ENCODE results near the gene CAPS.
"Not testable (repeated sequence)": the region's sequence is repeated elsewhere in the genome, so short reads cannot be mapped to it uniquely, and the experiment has no call there.

CAPS gene

DNA sequence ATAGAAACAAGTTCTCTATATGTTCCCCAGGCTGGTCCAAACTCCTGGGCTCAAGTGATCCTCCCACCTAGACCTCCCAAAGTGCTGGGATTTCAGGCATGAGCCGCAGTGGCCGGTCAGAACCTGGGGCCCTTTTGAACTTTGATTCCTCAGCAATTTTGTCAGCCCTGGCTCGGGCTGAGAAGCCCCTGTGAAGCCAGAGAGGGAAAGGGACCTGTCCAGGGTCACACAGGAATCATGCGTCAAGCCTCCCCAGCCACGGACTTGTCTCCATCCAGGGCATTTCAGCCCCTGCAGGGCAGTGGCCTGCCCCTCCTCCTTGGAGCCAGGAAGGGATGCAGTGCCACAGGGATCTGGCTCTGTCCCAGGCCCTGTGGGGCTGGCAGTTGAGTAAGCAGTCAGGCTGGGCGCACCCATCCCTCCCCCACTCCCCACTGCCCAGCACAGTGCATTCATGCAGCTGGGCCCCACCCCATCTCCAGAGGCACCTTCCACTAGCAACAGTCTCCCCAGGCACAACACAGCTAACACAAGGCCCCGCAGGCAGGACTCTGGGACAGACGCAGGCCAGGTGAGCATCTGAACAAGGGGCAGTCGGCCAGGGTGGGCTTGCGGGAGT lies at the start of gene CAPS:
Gene CAPS, plus strand, starts transcription at position 516 of the 619 bp plus-strand sequence. CDS start 153 bp downstream, outside the sequence.
- no peak for DNase-seq

GRCh38 chr19:5864725-5865486 lies 49.1 kb upstream of the CAPS start:
- DNase-seq: no peak

GRCh38 chr19:5865772-5866171 lies 48.3 kb upstream of the CAPS start:
- DNase-seq: no peak

GRCh38 chr19:5867201-5868136 lies 46.6 kb upstream of the CAPS start:
- no peak for DNase-seq

DNA sequence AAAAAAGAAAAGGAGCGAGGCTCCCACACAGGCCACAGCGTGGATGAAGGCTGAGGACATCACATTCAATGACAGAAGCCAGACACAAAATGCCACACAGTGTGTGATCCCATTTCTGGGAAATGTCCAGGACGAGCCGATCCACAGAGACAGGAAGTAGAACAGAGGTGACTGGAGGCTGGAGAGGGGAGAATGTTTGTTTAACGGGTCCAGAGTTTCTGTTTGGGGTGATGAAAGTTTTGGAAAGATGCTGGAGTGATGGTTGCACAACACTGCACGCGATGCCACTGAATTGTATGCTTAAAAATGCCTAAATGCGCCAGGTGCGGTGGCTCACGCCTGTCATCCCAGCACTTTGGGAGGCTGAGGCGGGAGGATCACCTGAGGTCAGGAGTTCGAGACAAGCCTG lies 43.1 kb upstream of the CAPS start:
- no peak for DNase-seq

DNA sequence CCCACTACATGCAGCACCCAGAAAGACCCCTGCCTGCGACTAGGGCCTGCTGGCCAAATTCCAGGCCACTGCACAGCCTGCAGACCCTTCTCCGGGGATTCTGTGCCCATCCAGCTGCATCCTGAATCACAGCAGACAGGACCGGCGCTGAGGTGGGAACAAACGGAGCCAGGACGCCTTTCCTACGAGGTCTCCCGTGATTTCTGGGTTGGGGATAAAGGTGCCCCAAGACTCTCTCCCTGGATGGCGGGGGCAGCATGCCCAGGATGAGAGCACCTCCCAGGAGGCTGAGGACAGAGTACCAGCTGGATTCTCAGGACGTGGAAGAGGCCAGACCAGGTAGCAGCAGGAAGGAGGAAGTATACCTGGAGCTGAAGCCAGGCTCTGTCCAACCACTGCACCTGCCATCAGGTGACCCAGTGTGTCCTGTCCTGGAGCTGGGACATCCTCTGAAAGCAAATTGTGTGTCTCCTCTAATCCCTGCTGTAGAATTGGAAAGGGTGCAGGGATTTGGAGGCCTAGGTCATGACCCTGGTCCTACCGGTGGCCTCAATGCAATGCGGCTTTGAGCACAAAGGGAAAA lies 40.3 kb upstream of the CAPS start:
- no peak for DNase-seq

- not testable (repeated sequence) for DNase-seq
Observed at GRCh38 chr19:5874496-5874895, 39.6 kb upstream of the CAPS start.

DNA sequence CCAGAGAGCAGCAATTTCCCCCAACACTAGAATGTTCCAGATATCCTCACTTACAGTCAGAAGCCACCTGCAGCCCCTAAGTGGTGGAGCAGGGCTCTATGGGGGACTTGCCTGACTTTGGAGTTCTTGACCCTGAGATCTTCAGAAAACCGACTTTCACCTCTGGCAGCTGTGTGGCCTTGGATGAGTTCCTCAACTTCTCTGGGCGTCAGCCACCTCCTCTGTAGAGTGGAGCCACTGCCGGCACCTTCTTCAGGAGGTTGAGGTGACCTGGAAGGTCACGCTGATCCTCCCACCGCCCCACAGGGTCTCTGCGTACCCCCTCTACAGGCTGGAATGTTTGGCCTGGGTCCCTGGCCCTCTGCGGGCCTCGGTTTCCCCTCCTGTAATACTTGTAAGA lies 36.6 kb upstream of the CAPS start:
- DNase-seq: no peak

GRCh38 chr19:5877882-5878281 lies 36.2 kb upstream of the CAPS start:
- DNase-seq: no peak

DNA sequence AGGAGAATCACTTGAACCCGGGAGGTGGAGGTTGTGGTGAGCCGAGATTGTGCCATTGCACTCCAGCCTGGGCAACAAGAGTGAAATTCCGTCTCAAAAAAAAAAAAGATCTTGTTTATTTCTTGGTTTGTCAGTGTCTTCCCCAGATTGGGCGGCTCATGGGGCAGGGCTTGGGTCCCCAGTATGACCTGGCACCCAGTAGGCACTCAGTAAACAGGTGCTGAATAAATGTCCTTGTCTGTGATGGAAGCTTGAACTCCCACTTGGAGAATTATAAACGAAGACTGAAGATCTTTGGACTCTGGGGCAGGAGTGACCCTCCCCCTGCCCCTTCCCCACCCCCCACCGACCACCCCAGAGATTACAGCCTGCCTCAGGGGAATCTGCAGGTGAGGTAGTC lies 33.9 kb upstream of the CAPS start:
- DNase-seq: no peak

GRCh38 chr19:5880604-5881078 lies 33.4 kb upstream of the CAPS start:
- no peak for DNase-seq

GRCh38 chr19:5881543-5882299 lies 32.3 kb upstream of the CAPS start:
- DNase-seq: peak; percentile 62

GRCh38 chr19:5882421-5882968 lies 31.6 kb upstream of the CAPS start:
- no peak for DNase-seq

DNA sequence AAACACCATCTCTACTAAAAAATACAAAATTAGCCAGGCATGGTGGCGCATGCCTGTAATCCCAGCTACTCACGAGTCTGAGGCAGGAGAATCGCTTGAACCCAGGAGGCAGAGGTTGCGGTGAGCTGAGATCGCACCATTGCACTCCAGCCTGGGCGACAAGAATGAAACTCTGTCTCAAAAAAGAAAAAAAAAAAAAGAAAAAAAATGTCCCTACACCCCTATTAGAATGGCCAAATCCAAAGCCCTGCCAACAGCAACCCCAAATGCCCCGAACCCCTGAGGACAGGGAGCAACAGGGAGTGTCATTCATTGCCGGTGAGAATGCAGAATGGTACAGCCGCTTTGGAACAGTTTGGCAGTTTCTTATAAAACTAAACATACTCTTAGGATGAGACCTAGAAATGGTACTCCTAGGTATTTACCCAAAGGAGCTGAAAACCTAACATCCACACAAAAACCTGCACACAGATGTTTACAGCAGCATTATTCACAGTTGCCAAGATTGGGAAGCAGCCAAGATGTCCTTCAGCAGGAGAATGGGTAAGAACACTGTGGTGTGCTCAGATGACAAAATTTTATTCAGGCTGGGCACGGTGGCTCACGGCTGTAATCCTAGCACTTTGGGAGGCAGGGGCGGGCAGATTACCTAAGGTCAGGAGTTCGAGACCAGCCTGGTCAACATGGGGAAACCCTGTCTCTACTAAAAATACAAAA lies 30.7 kb upstream of the CAPS start:
- not testable (repeated sequence) for DNase-seq

- not testable (repeated sequence) for DNase-seq
Observed at GRCh38 chr19:5884065-5884811, 29.8 kb upstream of the CAPS start.

GRCh38 chr19:5889288-5889971 lies 24.6 kb upstream of the CAPS start:
- DNase-seq: no peak

DNA sequence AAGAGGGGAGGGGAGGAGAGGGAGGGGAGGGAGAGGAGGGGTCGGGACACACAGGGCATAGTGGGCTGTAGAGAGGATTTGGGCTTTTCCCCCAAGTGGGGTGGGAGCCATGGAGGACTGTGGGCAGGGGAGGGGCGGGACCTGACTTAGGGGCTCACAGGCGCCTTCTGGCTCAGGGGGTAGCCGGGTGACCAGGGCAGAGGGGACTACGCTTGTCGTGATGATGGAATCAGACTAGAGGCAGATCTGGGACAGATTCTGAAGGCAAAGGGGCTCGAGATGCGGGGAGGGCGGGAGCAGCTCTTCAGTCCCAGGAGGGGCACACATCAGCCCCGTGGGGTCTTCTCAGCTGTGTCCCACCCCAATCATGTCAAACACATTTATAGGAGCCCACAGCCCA lies 24.0 kb upstream of the CAPS start:
- no peak for DNase-seq

DNA sequence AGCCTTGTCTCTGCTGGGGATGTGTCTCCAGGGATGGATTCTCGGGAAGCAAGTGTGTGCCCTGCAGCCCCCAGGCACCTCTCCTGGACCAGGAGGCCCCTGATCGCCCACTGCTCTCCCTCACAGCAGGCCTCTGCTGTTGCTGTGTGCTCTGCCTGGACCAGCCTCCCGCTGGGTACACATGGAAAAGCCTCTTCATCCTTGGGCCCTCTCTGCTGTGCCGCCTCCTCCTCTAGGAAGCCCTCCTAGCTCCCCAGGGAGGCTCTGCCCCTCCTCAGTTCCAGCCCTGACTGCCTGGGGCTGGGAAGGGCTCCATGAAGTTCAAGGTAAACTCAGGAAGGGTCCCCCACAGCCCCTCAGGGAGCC lies 22.5 kb upstream of the CAPS start:
- no peak for DNase-seq

- DNase-seq: no peak
Observed at GRCh38 chr19:5891938-5892771, 21.9 kb upstream of the CAPS start.
